GM19438 (cell line): Measurements from ENCODE around the gene DOK3.

Experiments
- ATAC-seq: cut with Tn5 transposase; IDR thresholded peaks from one replicate; pipeline ENCODE4 v1.9.1; 2021; ENCODE audit warnings: low read depth; ENCODE audit not compliant: unreplicated experiment

Gene DOK3

DNA sequence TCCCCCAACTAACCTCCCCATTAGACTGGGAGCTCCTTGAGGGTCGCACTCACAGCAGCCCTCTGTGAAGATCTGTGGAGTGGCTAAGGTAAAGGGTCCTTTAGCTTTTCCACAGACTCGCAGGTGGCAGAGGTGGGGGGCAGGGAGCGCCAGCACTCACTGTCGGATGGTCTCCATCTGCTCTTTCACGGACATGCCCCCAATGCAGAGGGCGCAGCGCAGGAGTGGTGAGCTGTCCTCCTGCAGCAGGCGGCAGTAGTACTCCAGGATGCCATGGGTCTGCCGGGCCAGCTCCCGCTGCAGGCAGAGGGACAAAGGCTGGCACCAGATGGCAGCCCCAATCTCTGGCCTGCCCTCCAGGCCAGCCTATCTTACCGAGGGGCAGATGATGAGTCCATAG is 4.9 kb upstream of the DOK3 start:
- no peak for ATAC-seq

- ATAC-seq, result no peak
Measured at GRCh38 chr5:177513500-177513899, 3.9 kb upstream of the DOK3 start.

DNA sequence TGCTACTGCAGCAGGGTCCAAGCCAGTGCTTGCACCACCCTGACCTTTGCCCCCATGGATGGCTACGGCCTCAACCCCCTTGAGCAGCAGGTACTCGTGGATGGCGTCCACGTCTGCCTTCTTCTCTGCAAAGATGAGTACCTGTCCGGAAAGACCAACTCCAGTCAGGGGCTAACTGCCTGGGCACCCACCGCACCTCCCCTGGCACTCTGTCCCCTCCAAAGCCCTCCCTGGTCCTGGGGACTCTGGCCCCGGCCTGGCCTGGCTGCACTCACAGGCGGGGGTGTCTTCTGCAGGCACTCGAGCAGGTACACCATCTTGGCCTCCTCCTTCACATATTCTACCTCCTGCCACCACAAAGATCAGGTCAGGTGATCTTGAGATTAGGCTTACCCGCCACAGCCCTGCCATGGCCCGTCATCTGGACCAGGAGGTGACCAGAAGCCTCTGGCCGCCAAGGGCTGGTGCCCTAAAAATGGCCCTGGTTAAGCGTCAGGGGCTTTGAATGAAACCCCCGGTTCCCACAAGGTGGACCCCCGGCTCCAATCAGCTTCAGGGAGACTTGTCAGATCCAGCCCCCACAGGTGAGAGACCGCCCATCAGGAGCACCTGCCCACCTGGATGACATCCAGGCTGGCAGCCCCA is 3.2 kb upstream of the DOK3 start:
- ATAC-seq, result no peak

- no peak for ATAC-seq
Measured at GRCh38 chr5:177511796-177512675, 2.4 kb upstream of the DOK3 start.

DNA sequence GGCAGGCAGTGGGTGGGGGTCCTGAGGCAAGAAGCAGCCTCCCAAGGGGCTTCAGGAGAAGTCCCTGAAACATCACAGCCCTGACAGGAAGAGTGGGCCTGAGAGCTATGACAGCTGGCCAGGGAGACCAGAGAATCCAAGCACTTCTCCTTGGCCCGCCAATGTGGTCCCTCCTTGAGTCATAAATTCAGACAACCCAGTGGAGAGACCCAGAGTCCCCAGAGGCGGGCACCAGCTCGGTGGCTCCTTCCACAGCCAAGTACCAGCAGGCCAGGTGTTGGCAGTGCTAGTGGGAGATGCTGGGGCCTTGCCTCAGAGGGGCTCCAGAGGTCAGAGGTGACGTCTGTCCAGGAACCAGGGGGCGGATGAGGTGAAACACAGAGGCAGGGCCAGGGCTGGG is 1.6 kb upstream of the DOK3 start:
- no peak for ATAC-seq

DNA sequence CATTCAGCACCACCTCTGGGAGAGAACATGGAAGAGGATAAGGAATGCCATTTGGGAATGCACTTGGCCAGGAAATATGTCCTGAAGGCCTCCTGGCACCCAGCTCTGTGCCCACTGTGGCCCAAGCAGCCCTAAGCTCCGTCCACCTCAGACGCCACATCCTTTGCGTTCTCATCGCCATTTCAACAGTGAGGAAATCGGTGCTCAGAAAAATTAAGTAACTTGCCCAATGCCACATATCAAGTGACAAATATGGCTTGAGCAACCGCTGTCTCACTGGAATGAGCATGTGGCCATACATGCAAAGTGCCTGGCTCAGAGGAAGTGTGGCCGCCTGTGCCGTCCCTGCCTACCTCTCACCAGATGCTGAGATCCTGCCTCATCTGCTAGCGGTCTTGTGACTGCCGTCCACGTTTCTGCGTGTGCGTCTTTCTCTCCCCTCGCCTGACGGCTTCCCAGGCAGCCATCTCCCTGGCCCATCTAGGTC is 984 bp upstream of the DOK3 start:
- ATAC-seq, result no peak

DNA sequence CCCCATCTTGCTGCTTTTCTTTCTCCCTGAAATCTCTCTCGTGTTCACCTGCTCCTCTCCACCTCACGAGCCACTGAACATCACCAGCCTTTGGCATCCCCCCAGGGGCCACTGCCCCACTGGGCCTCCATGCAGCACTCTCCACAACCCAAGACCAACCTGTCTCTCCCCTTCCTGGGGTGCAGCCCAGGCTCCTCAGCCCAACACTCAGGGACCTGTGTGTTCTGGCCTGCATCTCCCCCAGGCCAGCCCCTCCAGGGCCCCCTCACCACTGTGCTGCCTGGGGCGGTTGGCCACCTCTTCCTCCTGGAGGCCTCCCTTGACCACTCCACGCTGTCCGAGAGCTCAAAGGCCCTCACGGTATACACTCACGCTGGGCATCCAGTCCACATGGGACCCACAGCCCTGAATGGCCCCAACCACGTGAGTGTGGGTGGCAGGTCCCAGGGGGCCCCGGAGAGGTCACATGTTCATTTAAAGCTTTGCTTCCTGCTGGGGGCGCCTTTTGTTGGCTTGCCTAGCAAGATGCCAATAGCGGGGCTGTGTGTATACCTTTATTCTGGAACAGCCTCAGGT is 453 bp upstream of the DOK3 start:
- ATAC-seq, result peak; percentile 28

DNA sequence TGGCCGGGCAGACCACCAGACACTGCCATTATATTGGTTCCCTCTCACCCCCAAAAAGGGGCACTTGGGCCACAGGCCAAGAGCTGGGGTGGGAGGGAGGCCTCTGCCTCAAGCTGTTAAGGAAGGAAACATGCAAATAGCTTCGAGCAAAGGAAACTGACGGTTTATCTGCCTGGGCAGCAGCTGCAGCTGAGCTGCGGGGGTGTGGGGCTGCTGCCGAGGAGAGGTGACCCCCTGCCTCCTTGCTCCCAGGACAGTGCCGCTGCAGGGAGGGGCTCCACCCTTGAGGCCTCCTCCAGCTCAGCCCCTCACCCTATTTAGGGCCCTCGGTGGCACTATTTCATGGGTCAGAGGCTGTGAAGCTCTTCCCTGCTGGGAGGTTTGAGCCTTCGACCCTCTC is 789 bp downstream of the DOK3 start:
- peak; percentile 40 for ATAC-seq

DNA sequence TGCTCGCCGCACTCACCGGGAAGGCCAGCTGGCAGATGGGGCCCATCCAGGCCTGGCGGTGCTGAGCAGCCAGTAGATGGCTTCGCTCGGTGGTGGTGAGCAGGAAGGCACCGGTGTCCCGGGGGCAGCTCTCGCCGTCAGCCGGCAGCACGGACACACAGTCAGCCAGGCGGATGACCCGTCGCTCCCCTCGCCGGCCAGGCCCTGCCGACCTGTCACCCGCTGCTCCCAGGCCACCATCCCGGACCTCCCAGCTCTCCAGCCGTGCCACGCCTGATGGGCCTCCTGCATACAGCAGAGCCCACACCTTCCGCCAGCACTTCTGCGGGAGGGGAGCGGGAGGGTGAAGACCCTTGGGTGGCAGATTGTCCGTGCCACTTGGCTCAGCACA is 1.4 kb downstream of the DOK3 start:
- peak; percentile 4 for ATAC-seq

- peak; percentile 18 for ATAC-seq
Measured at GRCh38 chr5:177507596-177508220, 1.9 kb downstream of the DOK3 start.

DNA sequence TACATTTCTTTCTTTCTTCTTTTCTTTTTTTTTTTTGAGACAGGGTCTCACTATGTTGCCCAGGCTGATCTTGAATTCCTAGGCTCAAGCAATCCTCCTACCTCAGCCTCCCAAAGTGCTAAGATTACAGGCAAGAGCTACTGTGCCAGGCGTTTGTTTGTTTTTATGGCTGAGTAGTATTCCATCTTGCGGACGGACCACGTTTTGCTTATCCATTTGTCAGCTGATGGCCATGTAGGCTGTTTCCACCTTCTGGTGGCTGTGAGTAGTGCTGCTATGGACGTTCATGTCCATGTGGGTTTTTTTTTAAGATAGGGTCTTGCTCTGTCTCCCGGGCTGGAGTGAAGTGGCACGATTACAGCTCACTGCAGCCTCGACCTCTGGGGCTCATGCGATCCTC is 2.5 kb downstream of the DOK3 start:
- ATAC-seq, result no peak

GRCh38 chr5:177505075-177505474 is 4.6 kb downstream of the DOK3 start:
- no peak for ATAC-seq

GRCh38 chr5:177504086-177505056 is 5.3 kb downstream of the DOK3 start:
- no peak for ATAC-seq

- ATAC-seq, result no peak
Measured at GRCh38 chr5:177503351-177504085, 6.1 kb downstream of the DOK3 start.

DNA sequence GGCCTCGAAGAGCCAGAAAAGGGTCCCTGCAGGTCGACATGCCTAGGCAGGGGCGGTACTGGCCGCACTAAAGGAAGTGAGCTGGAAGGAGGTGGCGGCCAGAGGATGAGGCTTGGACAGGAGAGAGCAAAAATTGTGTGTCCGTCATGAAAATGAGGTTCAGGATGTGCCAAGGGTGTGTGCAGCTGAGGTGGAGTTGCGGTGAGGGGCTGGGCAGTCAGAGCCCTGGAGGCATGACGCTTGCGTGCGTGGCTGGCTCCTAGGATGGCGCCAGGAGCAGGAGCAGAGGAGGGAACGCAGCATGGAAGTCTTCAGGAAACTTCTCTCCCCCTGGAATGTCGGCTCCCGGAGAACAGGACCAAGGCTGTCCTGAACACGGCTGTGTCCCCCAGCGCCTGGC is 6.7 kb downstream of the DOK3 start:
- ATAC-seq, result no peak

DNA sequence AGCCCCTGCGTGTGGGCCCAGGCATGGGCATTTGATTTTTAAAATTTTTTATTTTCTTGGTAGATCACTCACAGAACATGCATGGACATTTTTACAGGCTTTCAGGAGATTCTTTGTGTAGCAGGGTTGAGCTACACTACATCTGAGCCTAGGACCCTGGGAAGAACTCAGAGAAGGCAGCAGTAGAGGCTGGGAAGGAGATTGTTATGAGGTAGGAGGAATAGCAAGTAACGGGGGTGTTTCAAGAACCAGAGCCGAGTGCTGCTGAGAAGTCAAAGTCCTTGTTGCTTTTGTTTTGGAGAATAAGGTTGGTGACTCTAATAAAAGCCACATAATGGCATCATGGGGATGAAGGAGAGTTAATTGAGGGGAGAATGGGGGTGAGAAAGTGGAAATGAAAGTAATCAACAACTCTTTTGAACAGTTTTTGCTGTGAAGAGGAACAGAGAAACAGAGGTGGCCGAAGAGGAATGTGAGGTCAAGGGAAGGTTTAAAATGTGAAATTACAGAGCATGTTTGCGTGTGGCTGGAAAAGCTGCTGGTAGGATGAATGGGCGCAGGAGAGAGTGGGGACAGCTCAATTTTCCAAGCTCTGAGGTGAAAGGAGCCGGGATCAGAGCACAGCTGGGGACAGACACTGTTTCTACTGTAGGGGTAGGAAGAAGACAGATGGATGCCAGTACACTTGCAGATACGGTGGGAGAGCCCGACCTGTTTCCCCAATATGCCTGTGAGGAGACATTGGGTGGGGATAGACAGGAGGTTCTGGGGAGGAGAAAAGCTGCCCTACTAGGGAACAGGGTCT is 7.5 kb downstream of the DOK3 start:
- ATAC-seq, result no peak

DNA sequence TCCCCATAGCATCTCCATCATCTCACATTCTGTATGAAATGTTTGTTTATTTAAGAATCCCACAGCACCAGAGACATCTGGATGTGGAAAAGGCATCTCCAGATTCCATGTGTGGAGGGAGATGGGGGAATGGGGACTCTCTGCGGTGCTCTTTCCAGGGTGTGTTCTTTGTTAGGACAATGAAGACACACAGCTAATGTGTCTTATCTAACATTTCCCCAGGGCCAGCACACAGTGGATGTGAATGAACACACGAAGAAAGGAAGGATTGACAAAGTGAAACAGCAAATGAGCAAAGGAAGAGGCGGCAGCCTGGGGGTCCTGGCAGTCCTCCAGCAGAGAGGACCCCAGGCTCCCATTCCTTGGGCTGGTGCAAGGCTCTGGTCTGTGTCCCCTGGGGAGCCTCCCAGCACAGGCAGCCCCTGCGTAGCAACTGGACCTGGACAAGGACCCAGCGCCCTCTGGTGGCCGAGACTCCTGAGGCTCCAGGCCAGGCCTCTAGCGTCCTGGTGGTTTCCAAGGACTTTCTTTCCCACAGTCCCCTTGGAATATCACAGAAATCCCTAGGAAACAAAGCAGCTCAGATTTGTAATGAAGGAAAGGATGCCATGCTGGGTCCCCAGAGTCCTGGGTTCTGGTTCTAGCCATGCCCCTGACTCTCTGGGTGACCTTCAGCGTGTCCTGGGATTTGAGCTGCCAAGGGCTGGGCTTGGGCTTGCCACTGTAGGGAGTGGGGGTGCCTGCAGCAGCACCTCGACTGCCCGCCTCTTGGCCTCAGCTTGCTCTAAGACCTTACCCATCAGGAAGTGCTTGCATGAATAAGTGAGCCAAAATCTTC is 8.7 kb downstream of the DOK3 start:
- ATAC-seq, result no peak

DNA sequence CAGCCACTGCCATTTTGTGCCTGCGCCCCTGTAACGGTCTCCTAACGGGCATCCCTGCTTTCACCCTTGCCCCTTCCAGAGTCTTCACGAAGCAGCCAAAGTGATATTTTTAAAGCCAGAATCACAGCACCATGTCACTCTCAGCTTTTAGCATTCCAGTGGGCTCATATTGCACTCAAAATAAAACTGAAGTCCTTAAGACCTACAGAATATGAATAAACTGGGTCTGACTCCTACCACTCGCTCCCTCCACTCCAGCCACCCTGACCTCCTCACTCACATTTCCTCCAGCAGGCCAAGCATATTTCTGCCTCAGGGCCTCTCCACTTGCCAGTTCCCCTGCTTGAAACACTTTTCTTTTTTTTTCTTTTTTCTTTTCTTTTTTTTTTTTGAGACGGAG is 9.8 kb downstream of the DOK3 start:
- ATAC-seq, result no peak
